ENCODE data around the gene ZNF354C. TPM values are rescaled to one million over a fixed set of nuclear protein-coding genes. Genes with fewer than 3 reads are reported as not detected.
"Not testable (repeated sequence)": the region's sequence is repeated elsewhere in the genome, so short reads cannot be mapped to it uniquely, and the experiment has no call there.

The ZNF354C gene
- total RNA-seq, 1 donor from 2014 or later, result 7.1 TPM

GRCh38 chr5:179061025-179061424 lies 852 bp downstream of the ZNF354C start:
- no peak for DNase-seq
- H3K4me1 Mint-ChIP-seq, result peaks cover 20% of the 10 kb centered on the region
- intact Hi-C loops (cut with micrococcal nuclease), result loop anchor here (5.0 kb wide), 2 partner anchors 164 to 434 kb away; partner anchors contain the start of genes CLK4 and ZFP2
- no peak for ATAC-seq (ENCODE audit: low read depth)
- H3K9me3 Mint-ChIP-seq, result peaks cover 15% of the 10 kb centered on the region
- CTCF ChIA-PET, result interaction anchor here (1.4 kb wide), 1 partner anchor 331 kb away, joined by 7 read pairs; the partner anchor contains the start of gene ZNF354A
- peak overlapping the region; percentile 92 for H3K4me3 Mint-ChIP-seq
- no peak for TF ChIP-seq CTCF (IDR thresholded peaks at IDR 0.05)
- POLR2A ChIA-PET, result interaction anchor here (0.6 to 2.0 kb wide), 5 partner anchors 37 to 791 kb away, joined by 3 to 13 read pairs (median 10); partner anchors contain the start of genes HNRNPH1, ZNF354A, ZNF354B and ZNF879
- peaks cover 34% of the 10 kb centered on the region for H3K36me3 Mint-ChIP-seq (ENCODE audit: low read depth)
- no peaks in the 10 kb centered on the region for H3K27me3 Mint-ChIP-seq
- H3K27ac Mint-ChIP-seq, result peak overlapping the region; percentile 59

GRCh38 chr5:179065703-179066102 lies 5.5 kb downstream of the ZNF354C start:
- intact Hi-C loops (cut with micrococcal nuclease), result no loop called here
- peaks cover 11% of the 10 kb centered on the region for H3K4me1 Mint-ChIP-seq
- peaks cover 28% of the 10 kb centered on the region for H3K9me3 Mint-ChIP-seq
- ChIA-PET POLR2A (no interaction called here), CTCF (no interaction called here)
- H3K27ac Mint-ChIP-seq, result no peak overlapping the region
- TF ChIP-seq CTCF (IDR thresholded peaks at IDR 0.05), result no peak
- no peak for DNase-seq
- no peaks in the 10 kb centered on the region for H3K27me3 Mint-ChIP-seq
- no peak overlapping the region for H3K4me3 Mint-ChIP-seq
- H3K36me3 Mint-ChIP-seq (ENCODE audit: low read depth), result peaks cover 72% of the 10 kb centered on the region
- no peak for ATAC-seq (ENCODE audit: low read depth)

- H3K27me3 Mint-ChIP-seq, result no peaks in the 10 kb centered on the region
- intact Hi-C loops (cut with micrococcal nuclease), result no loop called here
- no peaks in the 10 kb centered on the region for H3K4me1 Mint-ChIP-seq
- peaks cover 80% of the 10 kb centered on the region for H3K36me3 Mint-ChIP-seq (ENCODE audit: low read depth)
- POLR2A ChIA-PET, result no interaction called here
- DNase-seq (no peak), ATAC-seq (ENCODE audit: low read depth) (no peak)
- TF ChIP-seq CTCF (IDR thresholded peaks at IDR 0.05), result no peak
- H3K27ac Mint-ChIP-seq, result no peak overlapping the region
- peaks cover 55% of the 10 kb centered on the region for H3K9me3 Mint-ChIP-seq
- CTCF ChIA-PET, result no interaction called here
- H3K4me3 Mint-ChIP-seq, result no peak overlapping the region
These were observed 19.2 kb downstream of the ZNF354C start for GRCh38 chr5:179079165-179079987.

GRCh38 chr5:179080724-179081123 lies 20.6 kb downstream of the ZNF354C start:
- Mint-ChIP-seq H3K36me3 (ENCODE audit: low read depth) (peaks cover 76% of the 10 kb centered on the region), H3K27ac (no peak overlapping the region), H3K27me3 (no peaks in the 10 kb centered on the region), H3K4me3 (no peak overlapping the region), H3K9me3 (peaks cover 56% of the 10 kb centered on the region), H3K4me1 (no peaks in the 10 kb centered on the region)
- DNase-seq, result no peak
- ATAC-seq (ENCODE audit: low read depth), result no peak
- TF ChIP-seq CTCF (IDR thresholded peaks at IDR 0.05), result no peak
- intact Hi-C loops (cut with micrococcal nuclease), result no loop called here
- CTCF ChIA-PET, result no interaction called here
- POLR2A ChIA-PET, result no interaction called here

GRCh38 chr5:179089502-179089901 lies 29.3 kb downstream of the ZNF354C start:
- ChIA-PET CTCF (no interaction called here), POLR2A (interaction anchor here (1.1 kb wide), 1 partner anchor 16 kb away, joined by 3 read pairs; no protein-coding TSS in a partner anchor)
- TF ChIP-seq CTCF (IDR thresholded peaks at IDR 0.05), result no peak
- no peaks in the 10 kb centered on the region for H3K27me3 Mint-ChIP-seq
- H3K36me3 Mint-ChIP-seq (ENCODE audit: low read depth), result peaks cover 21% of the 10 kb centered on the region
- H3K27ac Mint-ChIP-seq, result no peak overlapping the region
- no peaks in the 10 kb centered on the region for H3K4me1 Mint-ChIP-seq
- intact Hi-C loops (cut with micrococcal nuclease), result no loop called here
- DNase-seq (no peak), ATAC-seq (ENCODE audit: low read depth) (no peak)
- H3K4me3 Mint-ChIP-seq, result no peak overlapping the region
- H3K9me3 Mint-ChIP-seq, result peaks cover 54% of the 10 kb centered on the region

- ATAC-seq (ENCODE audit: low read depth); POLR2A ChIA-PET; H3K4me3 Mint-ChIP-seq; H3K36me3 Mint-ChIP-seq (ENCODE audit: low read depth); H3K27ac Mint-ChIP-seq; H3K27me3 Mint-ChIP-seq; H3K4me1 Mint-ChIP-seq; CTCF ChIA-PET; intact Hi-C loops (cut with micrococcal nuclease); DNase-seq: not testable (repeated sequence)
- H3K9me3 Mint-ChIP-seq, result peaks cover 12% of the 10 kb centered on the region
These were observed 41.1 kb downstream of the ZNF354C start for GRCh38 chr5:179101282-179101681.
